Fibroblast of lung (primary cell): ENCODE measurements around the gene WSCD2. TPM values are rescaled to one million over a fixed set of nuclear protein-coding genes. Genes with fewer than 3 reads are reported as not detected.

Experiments
- DNase-seq, 2 donors: peaks; one replicate each; pipeline versions ENCODE4 v3.0.0 to v3.0.0-alpha.2; 2010; ENCODE audit warnings: low read depth in 2 of 2
- H2AFZ ChIP-seq: 2 replicates; pipeline ENCODE4 v1.5.1; 2012; ENCODE audit warnings: low read length, control low read depth, inconsistent platforms
- H3K27ac ChIP-seq: 2 replicates; pipeline ENCODE4 v1.5.1; 2011; ENCODE audit warnings: low read length, control low read depth; ENCODE audit not compliant: insufficient read depth
- H3K27me3 ChIP-seq: 2 replicates; pipeline ENCODE4 v1.5.1; 2011; ENCODE audit warnings: mild to moderate bottlenecking, low read length; ENCODE audit not compliant: control insufficient read depth, insufficient read depth
- H3K36me3 ChIP-seq: 2 replicates; pipeline ENCODE4 v1.5.1; 2011; ENCODE audit warnings: low read length; ENCODE audit not compliant: control insufficient read depth, insufficient read depth
- H3K4me1 ChIP-seq: 2 replicates; pipeline ENCODE4 v1.5.1; 2011; ENCODE audit warnings: low read length; ENCODE audit not compliant: control insufficient read depth, insufficient read depth; ENCODE audit errors: extremely low read depth
- H3K4me2 ChIP-seq: 2 replicates; pipeline ENCODE4 v1.5.1; 2011; ENCODE audit warnings: low read length, control low read depth; ENCODE audit not compliant: insufficient read depth; ENCODE audit errors: extremely low read depth
- H3K4me3 ChIP-seq, 4 experiments: fragments of 200-600 bp in 1 of 4; sonication (generic) in 1 of 4; replicated peaks in 1 of 4; 2 replicates each; pipeline ENCODE4 v1.5.1; 2011 to 2016; ENCODE audit warnings: low read length in 4 of 4, low read depth in 3 of 4, mild to moderate bottlenecking in 3 of 4, control low read depth in 2 of 4, inconsistent platforms in 1 of 4, mixed read lengths in 1 of 4; ENCODE audit not compliant: insufficient read depth in 1 of 4; ENCODE audit errors: control extremely low read depth in 1 of 4
- H3K79me2 ChIP-seq: 2 replicates; pipeline ENCODE4 v1.5.1; 2012; ENCODE audit warnings: mild to moderate bottlenecking, low read length, inconsistent platforms; ENCODE audit not compliant: control insufficient read depth, insufficient read depth
- H3K9ac ChIP-seq: 2 replicates; pipeline ENCODE4 v1.5.1; 2011; ENCODE audit warnings: mild to moderate bottlenecking, low read length, control low read depth; ENCODE audit not compliant: insufficient read depth
- H3K9me3 ChIP-seq: 2 replicates; pipeline ENCODE4 v1.5.1; 2012; ENCODE audit warnings: low read depth, low read length; ENCODE audit not compliant: control insufficient read depth, insufficient read depth
- H4K20me1 ChIP-seq: 2 replicates; pipeline ENCODE4 v1.5.1; 2011; ENCODE audit warnings: low read length; ENCODE audit not compliant: control insufficient read depth, insufficient read depth; ENCODE audit errors: extremely low read depth
- CTCF ChIP-seq, 2 donors: IDR thresholded peaks in 1 of 2; conservative IDR thresholded peaks in 1 of 2; 1 replicate in 1 of 2; 2 replicates in 1 of 2; pipeline ENCODE4 v1.5.1; 2011 to 2012; ENCODE audit warnings: low read length in 2 of 2, control low read depth in 1 of 2, inconsistent platforms in 1 of 2, low read depth in 1 of 2, mild to moderate bottlenecking in 1 of 2
- EZH2 ChIP-seq: IDR thresholded peaks from 2 replicates; pipeline ENCODE4 v1.5.1; 2012; ENCODE audit warnings: low read length, control low read depth, mild to moderate bottlenecking; ENCODE audit errors: missing control alignments
- polyA plus RNA-seq, 2 donors: library from polyadenylated mRNA; depleted of rRNA in 1 of 2; stranded (reverse) in 1 of 2; unstranded in 1 of 2; fragments of >200 nt; gene quantifications; 2 replicates each; pipeline ENCODE4 v1.2.1, GENCODE V29; 2011 to 2012; ENCODE audit warnings: missing spikeins in 1 of 2
- total RNA-seq: library from RNA; depleted of rRNA; stranded (reverse); fragments of >200 nt; gene quantifications from 2 replicates; pipeline ENCODE4 v1.2.1, GENCODE V29; 2014

Gene WSCD2
- total and polyA plus RNA-seq, 2 donors (not counting 1 experiment from before 2014, with no cell fraction given) = not detected

GRCh38 chr12:108211157-108211556 lies 82.1 kb downstream of the WSCD2 start:
- Histone ChIP-seq H2AFZ (no peak overlapping the region), H3K27ac (no peak overlapping the region), H3K36me3 (no peaks in the 10 kb centered on the region), H3K79me2 (no peaks in the 10 kb centered on the region), H3K27me3 (no peaks in the 10 kb centered on the region), H3K9ac (no peak overlapping the region), H4K20me1 (no peaks in the 10 kb centered on the region), H3K4me1 (no peaks in the 10 kb centered on the region), H3K4me2 (no peak overlapping the region), H3K9me3 (no peaks in the 10 kb centered on the region), H3K4me3 (no peak overlapping the region)
- no peak for DNase-seq
- TF ChIP-seq EZH2 (no peak), CTCF (conservative IDR thresholded peaks at IDR 0.05 in 1 of 2, IDR thresholded peaks at IDR 0.05 in 1 of 2; ENCODE audit: low read depth in 1 of 2, low read length in 2 of 2) (no peak)

GRCh38 chr12:108213871-108214445 lies 84.9 kb downstream of the WSCD2 start:
- Histone ChIP-seq H3K4me3 (no peak overlapping the region), H3K36me3 (no peaks in the 10 kb centered on the region), H3K9ac (no peak overlapping the region), H4K20me1 (no peaks in the 10 kb centered on the region), H3K4me2 (no peak overlapping the region), H3K27ac (no peak overlapping the region), H3K79me2 (no peaks in the 10 kb centered on the region), H3K9me3 (no peaks in the 10 kb centered on the region), H3K4me1 (no peaks in the 10 kb centered on the region), H2AFZ (no peak overlapping the region), H3K27me3 (no peaks in the 10 kb centered on the region)
- DNase-seq = no peak
- TF ChIP-seq CTCF (conservative IDR thresholded peaks at IDR 0.05 in 1 of 2, IDR thresholded peaks at IDR 0.05 in 1 of 2; ENCODE audit: low read depth in 1 of 2, low read length in 2 of 2) = no peak

- no peaks in the 10 kb centered on the region for H3K79me2 ChIP-seq
- no peaks in the 10 kb centered on the region for H3K4me1 ChIP-seq
- no peak overlapping the region for H2AFZ ChIP-seq
- H3K4me2 ChIP-seq = no peak overlapping the region
- H3K4me3 ChIP-seq = no peak overlapping the region
- no peak for TF ChIP-seq CTCF (conservative IDR thresholded peaks at IDR 0.05 in 1 of 2, IDR thresholded peaks at IDR 0.05 in 1 of 2; ENCODE audit: low read depth in 1 of 2, low read length in 2 of 2)
- no peaks in the 10 kb centered on the region for H3K27me3 ChIP-seq
- H3K9me3 ChIP-seq = no peaks in the 10 kb centered on the region
- H4K20me1 ChIP-seq = no peaks in the 10 kb centered on the region
- DNase-seq = peak; percentile 2 to 7
- H3K36me3 ChIP-seq = no peaks in the 10 kb centered on the region
- H3K27ac ChIP-seq = no peak overlapping the region
- H3K9ac ChIP-seq = no peak overlapping the region
Measured at GRCh38 chr12:108214486-108214885, 85.4 kb downstream of the WSCD2 start.
